SIG-M5 treated with dmso at 0.1 percent for 504 hours (cell line): ENCODE data around the gene TNFAIP8L3.

ENCODE experiments used
- DNase-seq: peaks from one replicate; lab custom pipeline; 2025; ENCODE audit not compliant: unreplicated experiment; lab: John Stamatoyannopoulos, UW

TNFAIP8L3 gene

DNA sequence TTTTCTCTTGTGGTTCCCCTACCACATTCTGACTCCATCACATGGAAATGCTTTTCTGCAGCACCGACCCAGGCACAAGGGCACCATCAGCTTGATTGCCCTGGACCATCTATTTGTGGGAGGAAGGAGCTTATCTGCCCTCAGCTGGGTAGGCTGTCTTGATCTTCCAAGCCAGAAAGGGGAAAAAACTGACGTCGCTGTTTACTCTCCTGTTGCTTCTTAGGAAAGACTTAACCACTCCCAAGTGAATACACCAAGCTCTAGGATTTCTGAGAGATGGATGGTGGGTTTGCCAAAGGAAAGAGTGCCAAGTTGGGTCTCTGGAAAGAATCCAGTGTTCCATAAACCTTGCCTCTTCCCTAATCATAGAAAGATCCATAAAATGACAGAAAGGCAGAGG, 4.0 kb downstream of the TNFAIP8L3 start:
- DNase-seq: no peak

DNA sequence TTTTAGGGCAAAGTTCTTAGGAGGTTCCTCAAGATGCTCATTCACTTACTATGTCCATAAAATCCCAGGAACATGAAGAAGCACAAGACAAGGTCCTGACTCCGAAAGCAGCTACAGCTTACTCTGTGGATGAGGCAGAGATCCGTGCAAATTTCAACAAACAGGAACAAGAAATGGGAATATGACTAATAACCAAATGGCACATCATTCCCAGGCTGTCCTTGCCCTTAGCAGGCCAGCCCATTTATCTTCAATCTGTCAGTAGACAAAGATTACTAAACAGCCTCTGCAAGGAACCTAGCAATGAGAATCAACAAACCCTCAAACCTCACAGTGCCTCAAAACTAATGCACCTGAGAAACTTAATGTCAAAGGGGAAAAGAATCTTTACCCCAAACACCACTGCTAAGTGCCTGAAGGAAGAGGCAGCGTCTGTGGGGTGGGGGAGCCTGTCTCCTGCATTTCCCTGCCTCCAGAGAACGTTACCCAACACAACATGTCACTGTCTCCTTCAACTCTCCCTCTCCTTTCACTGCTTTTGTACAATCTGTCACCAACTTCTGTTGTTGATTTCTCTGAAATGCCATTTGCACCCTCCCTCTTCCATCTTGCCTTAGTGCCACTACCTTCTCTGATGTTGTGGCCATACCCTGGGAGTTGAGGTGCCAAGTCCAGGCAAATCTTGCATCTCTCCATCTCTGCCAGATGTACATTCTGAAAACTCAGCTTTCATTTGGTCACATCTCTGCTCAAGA, 4.8 kb downstream of the TNFAIP8L3 start:
- no peak for DNase-seq

DNA sequence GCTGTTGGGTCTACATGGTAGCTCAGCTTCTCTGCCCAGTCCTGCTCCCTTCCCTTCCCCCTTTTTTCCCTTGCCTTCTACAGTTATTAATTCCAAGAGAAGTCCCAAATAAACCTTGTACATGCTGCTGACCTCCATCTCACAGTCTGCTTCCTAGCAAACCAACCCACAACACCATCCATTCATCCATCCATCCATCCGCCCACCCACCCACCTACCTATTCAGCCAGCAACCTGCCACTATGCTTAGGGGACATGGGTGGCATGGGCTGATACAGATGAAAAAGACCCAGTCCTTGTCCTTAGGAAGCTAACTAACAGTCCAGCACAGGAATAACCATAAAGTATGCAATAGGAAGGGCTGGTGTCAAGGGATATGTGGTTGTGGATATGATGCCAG, 5.7 kb downstream of the TNFAIP8L3 start:
- no peak for DNase-seq

DNA sequence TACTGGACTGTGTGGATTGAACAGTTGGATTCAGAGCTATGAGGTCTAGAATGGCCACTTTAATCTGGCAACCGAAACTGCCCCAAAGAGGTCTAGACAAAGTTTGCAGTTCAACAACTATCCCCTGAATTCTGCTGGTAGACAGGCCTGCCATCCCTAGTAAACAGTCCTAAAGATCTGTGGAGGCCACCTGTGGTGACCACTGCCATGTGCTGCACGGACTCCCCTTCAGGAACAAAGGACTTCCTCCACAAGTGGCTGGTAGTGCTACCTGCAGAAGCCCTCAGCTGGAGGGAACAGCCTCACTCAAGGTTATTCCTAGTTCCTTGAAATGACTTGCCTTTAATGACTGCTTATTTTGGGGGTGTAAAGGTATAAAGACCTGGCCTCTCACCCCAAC, 6.1 kb downstream of the TNFAIP8L3 start:
- DNase-seq: no peak

DNA sequence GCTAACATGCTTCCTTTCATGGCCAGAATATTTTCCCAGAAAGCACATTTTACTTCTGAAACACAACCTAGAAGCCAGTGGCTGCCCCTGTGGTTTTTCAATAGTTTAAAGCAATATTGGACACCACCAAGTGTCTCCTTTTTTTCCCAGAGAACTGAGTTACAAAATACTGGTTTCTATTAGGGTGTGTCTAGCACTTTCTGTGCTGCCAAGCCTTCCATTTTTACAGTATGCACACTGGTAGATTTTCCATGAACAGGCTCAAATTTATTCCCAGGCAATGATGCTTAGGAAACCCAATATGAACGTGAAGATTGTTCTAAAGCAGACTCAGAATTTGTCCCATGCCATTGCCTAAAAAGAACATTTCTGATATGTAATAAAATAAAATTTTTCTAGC, 7.2 kb downstream of the TNFAIP8L3 start:
- DNase-seq: no peak

DNA sequence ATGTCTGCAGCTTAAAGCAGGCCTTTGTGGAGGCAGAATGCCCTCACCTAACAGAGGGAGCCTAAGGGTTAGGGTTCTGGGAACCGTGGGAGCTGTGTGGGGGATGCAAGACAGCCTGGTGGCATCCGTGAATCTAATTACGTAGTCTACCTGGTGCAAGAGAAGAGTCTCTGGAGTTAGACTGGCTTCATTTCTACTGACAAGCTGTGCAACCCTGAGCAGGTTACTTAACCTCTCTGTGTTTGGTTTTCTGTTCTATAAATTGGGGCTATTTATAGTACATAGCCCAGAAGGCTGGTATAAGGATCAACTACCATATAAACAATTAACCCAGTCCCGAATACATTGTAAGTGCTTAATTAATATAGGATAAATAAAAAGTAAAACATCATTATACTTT, 8.3 kb downstream of the TNFAIP8L3 start:
- no peak for DNase-seq

DNA sequence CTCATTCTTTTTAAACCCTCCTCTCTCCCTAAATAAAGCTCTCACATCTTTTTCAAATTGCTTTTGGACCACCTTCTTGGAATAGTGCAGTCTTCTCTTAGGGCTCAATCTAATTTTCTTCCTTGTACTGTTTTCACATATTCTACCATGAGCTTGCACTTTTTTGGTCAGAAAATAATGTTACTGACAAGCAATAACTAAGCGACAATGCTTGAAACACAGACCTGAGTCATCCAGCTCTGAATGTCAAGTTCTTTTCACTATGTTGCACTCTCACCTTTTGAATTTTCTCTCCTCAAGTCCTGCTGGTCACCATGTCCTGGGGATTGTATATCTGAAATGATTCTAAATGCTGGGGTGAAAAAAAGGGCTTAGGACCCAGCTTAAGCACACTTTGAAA, 8.9 kb downstream of the TNFAIP8L3 start:
- no peak for DNase-seq

DNA sequence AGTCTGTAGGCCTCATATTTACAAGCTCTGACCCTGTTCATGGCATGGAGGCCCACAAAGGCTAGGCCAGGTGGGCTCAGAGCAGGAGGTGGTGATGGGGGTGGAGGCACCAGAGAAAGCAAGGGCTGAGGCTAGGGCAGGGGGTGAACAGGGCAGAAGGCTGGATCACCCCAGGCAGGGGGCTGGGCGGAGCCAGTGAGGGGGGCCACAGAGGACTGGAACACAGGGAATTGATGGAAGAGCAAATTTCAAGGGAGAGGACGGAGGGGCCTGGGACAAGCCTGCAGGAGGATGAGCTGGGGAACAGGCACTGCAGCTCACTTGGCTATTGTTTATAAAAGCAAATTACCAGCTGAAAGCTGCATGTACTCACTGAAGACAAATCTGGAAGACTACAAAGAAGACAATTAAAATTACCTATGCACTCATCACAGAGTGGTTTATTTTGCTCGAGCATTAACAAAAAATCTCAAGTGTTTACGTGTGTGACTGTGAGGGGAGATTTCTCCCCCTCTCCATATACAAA, 11.0 kb downstream of the TNFAIP8L3 start:
- DNase-seq: no peak

DNA sequence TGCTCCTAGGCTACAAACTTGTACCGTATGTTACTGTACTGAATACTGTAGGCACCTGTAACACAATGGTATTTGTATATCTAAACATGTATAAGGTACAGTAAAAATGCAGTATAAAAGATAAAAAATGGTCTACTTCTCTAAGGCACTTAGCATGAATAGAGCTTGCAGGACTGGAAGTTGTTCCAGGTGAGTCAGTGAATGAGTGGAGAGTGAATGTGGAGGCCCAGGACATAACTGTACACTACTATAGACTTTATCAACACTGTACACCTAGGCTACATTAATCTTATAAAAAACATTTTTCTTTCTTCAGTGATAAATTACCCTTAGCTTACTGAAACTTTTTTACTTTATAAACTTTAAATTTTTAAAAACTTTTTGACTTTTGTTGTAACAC, 12.5 kb downstream of the TNFAIP8L3 start:
- no peak for DNase-seq

DNA sequence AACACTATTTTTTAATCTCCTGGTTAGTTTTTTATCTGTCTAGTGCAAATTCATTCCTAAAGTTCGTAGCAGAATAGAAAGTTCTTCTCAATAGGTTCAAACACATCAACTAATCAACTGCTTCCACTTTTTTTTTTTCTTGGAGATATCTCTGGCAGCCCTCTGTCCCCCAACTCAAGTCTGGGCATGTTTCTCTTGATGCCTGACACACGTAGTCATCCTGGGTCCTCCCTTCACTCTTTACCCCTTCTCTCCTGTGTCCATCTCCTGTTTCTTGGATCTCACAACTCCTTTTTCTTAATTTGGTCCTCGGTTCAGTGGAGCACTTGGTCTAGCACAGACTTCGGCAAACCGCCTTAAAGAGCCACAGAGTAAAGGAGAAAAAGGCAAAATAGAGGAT, 14.4 kb downstream of the TNFAIP8L3 start:
- DNase-seq: no peak

DNA sequence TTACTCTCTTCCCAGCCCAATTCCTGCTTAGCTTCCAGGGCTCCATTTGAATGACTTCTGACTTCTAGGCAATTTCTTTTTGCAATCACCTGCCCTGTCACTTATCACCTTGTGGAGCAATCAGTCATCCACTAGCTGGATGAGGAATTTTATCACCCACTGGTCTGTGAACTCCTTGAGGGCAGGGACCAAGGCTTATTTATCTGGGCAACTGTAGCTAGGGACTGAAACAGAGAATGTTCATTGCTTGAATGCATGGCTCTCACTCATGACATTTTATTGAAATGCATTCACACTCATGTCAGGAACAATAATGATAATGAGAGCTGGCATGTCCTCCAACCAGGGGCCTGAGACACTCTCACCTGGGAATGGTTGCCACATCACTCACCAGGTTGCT, 15.5 kb downstream of the TNFAIP8L3 start:
- no peak for DNase-seq

DNA sequence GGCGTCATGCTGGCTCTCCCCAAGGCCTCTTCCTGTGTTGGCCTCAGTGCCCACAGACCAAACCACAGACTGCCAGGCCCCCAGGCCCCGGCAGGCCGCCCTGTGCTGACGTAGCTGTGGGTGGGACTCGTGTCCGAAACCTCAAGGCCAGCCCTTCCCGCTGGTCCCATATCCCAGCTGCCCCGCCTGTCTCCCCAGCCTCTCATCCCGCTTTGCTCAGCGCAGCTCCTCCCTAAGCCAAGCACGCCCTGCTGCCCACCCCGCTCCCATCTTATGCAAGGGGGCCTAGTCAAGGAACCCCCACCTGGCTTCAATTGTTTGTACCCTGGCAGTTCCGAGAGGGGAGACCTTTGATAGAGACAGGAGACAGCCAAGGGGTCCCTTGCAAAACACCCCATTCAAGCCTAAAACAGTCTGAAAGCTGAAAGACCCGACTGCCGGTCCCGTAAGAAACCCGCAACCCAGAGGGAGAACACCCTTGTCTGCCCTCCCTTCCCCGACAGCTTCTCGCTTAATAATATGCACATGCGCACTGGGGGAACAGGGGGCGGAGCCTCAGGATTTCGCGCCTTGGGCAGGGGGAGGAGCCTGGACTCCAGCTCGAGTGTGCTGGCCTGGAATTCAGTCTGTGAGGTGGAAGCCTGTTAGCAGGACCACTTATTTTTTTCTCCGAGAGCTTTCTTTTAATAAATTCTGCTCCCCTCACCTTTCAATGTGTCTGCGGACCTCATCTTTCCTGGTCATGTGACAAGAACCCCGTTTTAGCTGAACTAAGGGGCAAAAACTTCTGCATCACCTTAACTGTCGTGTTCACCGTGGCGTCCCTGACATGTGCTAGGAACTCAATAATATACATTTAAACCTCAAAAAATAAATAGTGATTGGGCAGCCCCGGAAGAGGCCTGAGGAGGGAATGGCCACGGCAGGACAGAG, 17.2 kb downstream of the TNFAIP8L3 start:
- no peak for DNase-seq

DNA sequence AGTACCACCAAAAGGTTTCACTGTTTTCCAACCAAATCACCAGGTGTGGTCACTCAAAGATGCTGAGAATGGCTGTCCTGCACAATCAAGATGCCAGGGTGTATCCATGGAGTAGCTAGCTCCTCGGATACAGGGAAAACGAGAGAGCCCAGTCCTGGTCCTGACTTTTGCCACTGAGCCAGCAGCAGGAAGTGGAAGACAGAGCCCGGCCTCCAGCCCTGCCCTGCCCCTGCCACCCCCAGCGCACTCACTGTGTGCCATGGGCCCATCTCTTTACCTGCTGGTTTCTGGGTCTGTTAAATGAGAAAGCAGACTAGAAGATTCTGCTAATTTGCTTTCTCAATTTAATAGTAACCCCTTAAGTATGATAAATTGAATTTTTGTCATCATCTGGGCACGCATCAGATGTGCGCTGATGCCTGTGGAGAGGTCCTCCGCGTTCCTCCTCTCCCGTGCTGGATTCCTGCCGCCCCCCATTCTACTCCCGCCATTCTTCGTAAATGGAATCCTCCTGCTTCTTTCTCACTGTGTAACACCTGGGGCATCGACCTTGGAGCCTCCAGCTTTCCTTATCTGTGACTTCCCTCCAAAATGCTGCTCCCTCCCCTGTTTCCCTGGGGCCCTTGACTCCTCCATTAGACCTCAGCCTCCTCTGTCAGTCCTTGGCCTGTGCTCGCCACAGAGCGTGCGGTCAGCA, 18.0 kb downstream of the TNFAIP8L3 start:
- DNase-seq: no peak

DNA sequence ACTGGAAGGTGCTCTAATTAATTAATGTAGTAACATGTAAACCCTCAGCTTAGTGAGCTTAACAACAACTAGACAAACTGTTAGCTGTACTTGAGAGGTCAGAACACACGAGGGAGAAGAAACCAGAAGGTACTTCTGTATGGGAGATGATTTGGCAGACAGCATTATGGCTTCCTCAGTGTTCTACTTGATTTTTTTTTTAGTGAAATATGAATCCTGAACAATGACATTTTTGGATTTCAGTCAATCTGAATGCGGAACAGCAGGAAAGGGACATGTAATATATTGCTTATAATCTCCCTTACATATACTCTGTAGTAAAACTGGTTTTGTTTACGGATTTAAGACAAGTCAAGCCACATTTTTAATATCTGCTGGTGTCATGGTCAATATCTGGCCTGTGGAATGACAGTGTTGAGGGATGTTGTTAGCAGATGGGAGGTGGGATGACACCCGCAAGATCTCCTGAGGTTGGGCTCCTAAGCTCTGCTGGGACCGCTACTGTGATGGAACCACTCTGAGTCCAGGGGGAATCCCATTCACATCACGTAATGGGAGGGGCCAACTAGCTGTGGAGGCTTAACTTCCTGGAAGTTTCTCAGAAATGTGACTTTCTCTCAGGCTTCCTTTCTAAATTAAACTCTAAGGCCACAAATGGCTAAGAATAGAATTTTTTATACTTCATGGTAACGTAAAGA, 18.7 kb downstream of the TNFAIP8L3 start:
- no peak for DNase-seq

DNA sequence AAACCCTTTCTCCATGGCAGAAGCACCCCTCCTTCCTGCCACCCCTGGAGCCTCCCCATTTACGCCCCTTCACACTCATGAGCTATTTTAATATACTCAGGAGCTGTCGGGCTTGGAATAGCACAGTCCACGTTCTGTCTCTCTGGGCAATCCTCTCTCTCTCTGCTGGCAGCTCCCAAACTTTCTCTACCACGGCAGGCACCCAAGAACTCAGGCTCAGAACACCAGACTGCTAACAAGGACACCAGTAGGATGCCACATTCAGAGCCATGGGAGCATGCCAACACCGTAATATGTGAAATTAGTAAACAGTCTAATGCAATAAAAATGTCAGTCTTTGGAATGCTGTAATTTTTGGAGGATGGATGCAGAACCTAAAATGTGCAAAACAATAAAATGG, 19.3 kb downstream of the TNFAIP8L3 start:
- no peak for DNase-seq

DNA sequence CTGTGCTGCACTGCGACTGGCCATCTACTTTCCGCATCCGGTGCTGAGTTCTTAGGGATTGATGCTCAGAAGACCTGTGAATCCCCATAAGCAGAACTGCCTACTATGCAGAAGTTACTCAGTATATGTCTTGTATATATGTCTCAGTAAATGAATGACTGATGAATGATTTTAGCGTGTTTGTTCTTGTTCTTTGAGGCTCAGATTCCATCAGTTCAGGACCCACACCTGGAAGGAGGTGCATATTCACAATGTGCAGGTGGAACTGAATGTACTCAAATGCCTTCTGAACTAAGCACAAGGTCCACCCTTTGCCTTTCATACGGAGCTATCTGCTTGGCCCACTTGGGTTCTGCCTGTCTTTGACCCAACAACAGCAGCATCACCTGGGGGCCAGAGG, 19.8 kb downstream of the TNFAIP8L3 start:
- no peak for DNase-seq

DNA sequence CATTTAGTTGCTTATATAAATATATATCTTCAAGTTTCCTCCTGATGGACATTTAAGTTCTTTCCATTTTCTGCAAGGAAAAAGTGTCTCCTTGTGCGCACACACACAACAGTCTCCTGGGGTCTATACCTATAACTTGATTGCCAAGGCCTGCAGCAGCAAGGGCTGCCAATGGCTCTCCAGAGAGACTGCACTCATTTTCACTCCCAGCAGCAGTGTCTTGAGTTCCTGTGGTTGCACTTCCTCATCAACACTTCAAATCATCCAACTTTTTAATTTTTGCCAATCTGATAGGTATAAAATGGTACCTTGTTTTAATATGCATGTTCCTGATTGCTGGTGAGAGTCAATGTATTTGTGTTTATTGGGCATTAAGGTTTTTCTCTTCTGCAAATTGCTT, 23.1 kb downstream of the TNFAIP8L3 start:
- DNase-seq: no peak

DNA sequence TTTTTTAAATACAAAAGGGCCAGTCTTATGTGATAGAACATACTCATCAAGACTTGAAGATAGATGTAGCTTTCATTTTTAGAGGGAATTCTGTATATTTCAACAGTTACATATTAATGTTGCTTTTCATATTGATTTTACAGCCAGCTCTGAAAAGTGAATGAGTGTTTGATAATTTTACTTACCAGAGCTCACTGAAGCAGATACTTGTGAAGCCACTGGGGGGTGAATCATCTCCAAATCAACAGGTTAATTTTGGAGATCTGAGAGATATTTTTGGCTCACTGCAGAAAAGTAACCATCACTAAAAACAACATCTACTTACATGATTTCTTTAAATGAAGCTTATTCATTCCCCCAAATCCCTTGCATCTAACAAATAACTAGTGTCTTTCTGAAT, 24.7 kb downstream of the TNFAIP8L3 start:
- DNase-seq: no peak

DNA sequence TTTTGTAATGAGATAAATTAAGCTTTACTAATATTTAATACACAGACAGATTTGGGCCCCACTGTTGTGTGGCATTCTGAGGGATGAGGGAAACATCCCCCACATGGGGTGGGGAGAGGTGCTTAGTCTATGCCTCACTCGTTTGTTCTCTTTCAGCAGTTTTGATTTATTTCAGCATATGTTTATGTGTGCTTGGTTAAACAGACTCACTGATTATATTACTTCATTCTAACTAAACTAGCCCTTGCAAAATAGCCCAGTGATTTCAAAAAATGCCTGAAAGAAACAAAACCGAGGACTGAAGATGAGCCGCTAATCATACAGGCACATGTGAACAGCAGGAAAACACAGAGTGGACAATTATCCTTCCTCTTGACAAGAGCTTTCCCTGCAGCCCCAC, 27.2 kb downstream of the TNFAIP8L3 start:
- DNase-seq: no peak

DNA sequence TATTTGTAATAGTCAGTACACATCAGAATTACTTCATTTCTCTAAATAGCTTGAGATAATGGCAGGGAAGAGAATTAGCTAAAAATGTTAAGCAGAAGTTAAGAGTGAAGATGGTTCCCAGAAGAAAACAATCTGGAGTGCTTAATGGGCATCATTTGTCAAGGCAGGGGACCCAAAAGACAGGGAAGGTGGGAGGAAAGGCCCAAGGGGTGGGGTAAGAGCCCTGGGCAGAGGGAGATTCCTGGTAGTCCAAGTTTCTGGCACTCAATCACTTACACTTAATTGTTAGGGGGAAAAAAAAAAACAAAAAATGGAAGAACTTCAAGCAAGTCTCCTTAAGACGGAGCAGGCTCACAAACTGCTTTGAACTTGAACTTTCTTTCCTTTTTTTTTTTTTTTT, 28.9 kb downstream of the TNFAIP8L3 start:
- no peak for DNase-seq

DNA sequence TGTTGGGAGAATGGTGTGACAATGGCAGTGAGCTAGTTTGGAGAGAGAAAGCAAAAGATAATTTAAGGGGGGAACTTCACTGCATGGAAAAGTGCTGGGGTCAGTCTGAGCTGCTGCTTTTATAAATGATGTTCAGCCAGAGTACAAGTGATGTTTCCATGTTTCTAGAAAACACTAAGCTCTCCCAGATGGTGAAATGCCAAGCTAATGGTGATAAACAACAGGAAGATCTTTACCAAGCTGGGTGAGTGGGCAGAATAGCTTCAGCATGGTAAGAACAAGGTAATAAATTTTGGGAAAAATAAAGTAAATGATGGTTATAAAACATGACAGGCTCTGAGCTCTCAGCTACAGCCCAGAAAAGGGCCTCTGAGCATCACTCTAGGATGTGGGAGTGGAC, 29.4 kb downstream of the TNFAIP8L3 start:
- DNase-seq: no peak
